GM12878 (cell line): ENCODE results near the gene CDHR5. TPM values are rescaled to one million over a fixed set of nuclear protein-coding genes. Genes with fewer than 3 reads are reported as not detected.

Experiments
- ATAC-seq: fragments of 200-7000 bp; cut with Tn5 transposase; 3 replicates; pipeline ENCODE4 v1.9.1; 2020; ENCODE audit warnings: mild to moderate bottlenecking, moderate library complexity
- BruUV-seq: library from RNA; stranded (reverse); fragments of 400-500 nt; replicated peaks from 2 replicates; lab custom pipeline; 2021; lab: Mats Ljungman, UMichigan
- CTCF ChIA-PET: fragments of 300-600 bp; sonication (Branson Sonifier 250); formaldehyde crosslinking; extraction: SDS; loops from one replicate; lab custom pipeline; 2021; ENCODE audit warnings: inconsistent platforms; lab: Yijun Ruan, JAX
- POLR2A ChIA-PET: fragments of 350-600 bp; formaldehyde crosslinking; extraction: SDS; loops from one replicate; lab custom pipeline; 2021; ENCODE audit warnings: inconsistent platforms; lab: Charles Lee
- RAD21 ChIA-PET: fragments of 300-600 bp; sonication (Branson Sonifier 250); formaldehyde crosslinking; loops from one replicate; lab custom pipeline; 2023; ENCODE audit warnings: antibody characterized with exemption; ENCODE audit not compliant: unreplicated experiment; lab: Charles Lee
- SMC1A ChIA-PET: fragments of 300-600 bp; sonication (Branson Sonifier 250); formaldehyde crosslinking; loops from one replicate; lab custom pipeline; 2023; ENCODE audit not compliant: unreplicated experiment, uncharacterized antibody; lab: Charles Lee
- DNase-seq: peaks from one replicate; pipeline ENCODE4 v3.0.0-alpha.2; 2011; ENCODE audit warnings: low read depth, low spot score
- FAIRE-seq: peaks from 3 replicates; lab custom pipeline; 2011; peaks lifted over from hg19 to GRCh38; lab: Jason Lieb, UNC
- H2AFZ ChIP-seq: 2 replicates; pipeline ENCODE4 v1.6.0; 2011; ENCODE audit warnings: low read depth, low read length, control low read depth; ENCODE audit not compliant: control insufficient read depth
- H3K27ac ChIP-seq: 2 replicates; pipeline ENCODE4 v1.5.1; 2011; ENCODE audit warnings: control low read depth; ENCODE audit not compliant: control insufficient read depth, insufficient read depth
- H3K27me3 ChIP-seq, 2 experiments: replicated peaks in 1 of 2; 2 replicates each; pipeline versions ENCODE4 v1.6.0 to v1.6.1; 2011; ENCODE audit warnings: low read length in 1 of 2; ENCODE audit not compliant: control insufficient read depth in 2 of 2, insufficient read depth in 2 of 2
- H3K36me3 ChIP-seq, 2 experiments: 2 replicates each; pipeline ENCODE4 v1.5.1; 2011; ENCODE audit warnings: low read length in 1 of 2; ENCODE audit not compliant: control insufficient read depth in 2 of 2, insufficient read depth in 2 of 2
- H3K4me1 ChIP-seq: 2 replicates; pipeline ENCODE4 v1.6.1; 2011; ENCODE audit warnings: mild to moderate bottlenecking, low read length, moderate library complexity, mixed read lengths; ENCODE audit not compliant: control insufficient read depth, insufficient read depth
- H3K4me2 ChIP-seq: 2 replicates; pipeline ENCODE4 v1.6.0; 2011; ENCODE audit warnings: control low read depth; ENCODE audit not compliant: control insufficient read depth, insufficient read depth
- H3K4me3 ChIP-seq: fragments of 200-600 bp; sonication (generic); 2 replicates; pipeline ENCODE4 v1.5.1; 2016
- H3K79me2 ChIP-seq: 2 replicates; pipeline ENCODE4 v1.6.0; 2011; ENCODE audit warnings: low read length; ENCODE audit not compliant: control insufficient read depth, insufficient read depth
- H3K9ac ChIP-seq: 2 replicates; pipeline ENCODE4 v1.8.0; 2011; ENCODE audit warnings: low read length, control low read depth, mixed read lengths; ENCODE audit not compliant: control insufficient read depth, insufficient read depth
- H3K9me3 ChIP-seq: replicated peaks from 3 replicates; pipeline ENCODE4 v1.5.1; 2011; ENCODE audit warnings: mild to moderate bottlenecking, low read length; ENCODE audit not compliant: control insufficient read depth, insufficient read depth
- H4K20me1 ChIP-seq: 2 replicates; pipeline ENCODE4 v1.6.0; 2011; ENCODE audit not compliant: control insufficient read depth, insufficient read depth
- BRCA1 ChIP-seq: IDR thresholded peaks from 2 replicates; pipeline ENCODE4 v1.6.1; 2011; ENCODE audit warnings: low read depth, low read length, improper control_type of control experiment
- HCFC1 ChIP-seq: fragments of 150-350 bp; IDR thresholded peaks from 2 replicates; pipeline ENCODE4 v1.6.1; 2014; ENCODE audit warnings: low read length
- HDAC6 ChIP-seq: fragments of 200-600 bp; sonication (generic); IDR thresholded peaks from one replicate; pipeline ENCODE4 v1.8.0; 2017; ENCODE audit warnings: antibody characterized with exemption; ENCODE audit not compliant: unreplicated experiment
- MLLT1 ChIP-seq: fragments of 450-650 bp; IDR thresholded peaks from 2 replicates; pipeline ENCODE4 v1.6.1; 2016; ENCODE audit warnings: mild to moderate bottlenecking
- NFXL1 ChIP-seq: fragments of 450-650 bp; IDR thresholded peaks from 2 replicates; pipeline ENCODE4 v1.6.1; 2017; ENCODE audit warnings: antibody characterized with exemption, mild to moderate bottlenecking, borderline replicate concordance
- PML ChIP-seq: IDR thresholded peaks from 2 replicates; pipeline ENCODE4 v1.6.1; 2012; ENCODE audit warnings: low read length, inconsistent platforms
- RBBP5 ChIP-seq: fragments of 200-600 bp; sonication (generic); conservative IDR thresholded peaks from 2 replicates; pipeline ENCODE4 v1.6.1; 2016
- WGBS: methylation state at CpG from one replicate; pipeline ENCODE4 v1.1.6; 2016; ENCODE audit warnings: low lambda C conversion rate; ENCODE audit not compliant: insufficient replicate concordance, insufficient coverage; ENCODE audit errors: missing lambda C conversion rate; 5-methylcytosine and 5-hydroxymethylcytosine counted together
- in situ Hi-C: fragments of 300-500 bp; cut with MboI; formaldehyde crosslinking; loops from 9 replicates; pipeline ENCODE4 v1.14.3; 2018; ENCODE audit warnings: mixed read lengths
- intact Hi-C: fragments of 100-400 bp; cut with micrococcal nuclease; formaldehyde crosslinking; loops from one replicate; pipeline ENCODE4 v1.14.2; 2022; ENCODE audit not compliant: unreplicated experiment
- polyA plus RNA-seq, 11 experiments: library from polyadenylated mRNA; depleted of rRNA in 4 of 11; unstranded in 6 of 11; stranded (reverse) in 5 of 11; fragments of >200 nt; fragmentation: Nextera tagmentation in 4 of 11; fragmentation: Illumina TruSeq in 1 of 11; extraction: Ambion mirVana in 4 of 11; extraction: Trizol in 1 of 11; gene quantifications; 1 replicate in 1 of 11; 2 replicates in 10 of 11; pipeline versions ENCODE4 v1.2.1 to v1.2.3, GENCODE V29; 2011 to 2016; ENCODE audit warnings: inconsistent platforms in 2 of 11, missing spikeins in 2 of 11, low read depth in 1 of 11
- total RNA-seq, 4 experiments: library from RNA; depleted of rRNA in 3 of 4; stranded (reverse); fragments of >200 nt in 3 of 4; fragmentation: Illumina TruSeq in 1 of 4; extraction: Trizol in 1 of 4; gene quantifications; 2 replicates each; pipeline versions ENCODE4 v1.2.1 to v1.2.3, GENCODE V29; 2013 to 2021

The CDHR5 gene
- total and polyA plus RNA-seq, 10 of the 15 experiments (the other 5 are each of a cell fraction or from before 2014, with no cell fraction given): 0.06 TPM; not detected in 9

- CTCF ChIA-PET: no interaction called here
Measured at GRCh38 chr11:639332-639955, 14.7 kb upstream of the CDHR5 start.

More at GRCh38 chr11:639332-639955, 14.7 kb upstream of the CDHR5 start:
- BruUV-seq: no TSS peak
- Histone ChIP-seq H3K79me2 (no peaks in the 10 kb centered on the region), H3K9me3 (no peaks in the 10 kb centered on the region), H4K20me1 (no peaks in the 10 kb centered on the region), H2AFZ (no peak overlapping the region), H3K4me3 (no peak overlapping the region), H3K27me3 (peaks cover 0 to 5% of the 10 kb centered on the region in 2 experiments; a peak in 2 of 4 replicates), H3K27ac (no peak overlapping the region), H3K9ac (no peak overlapping the region), H3K4me2 (no peak overlapping the region), H3K36me3 (peaks cover 0 to 2% of the 10 kb centered on the region in 2 experiments; a peak in 2 of 4 replicates), H3K4me1 (no peaks in the 10 kb centered on the region)
- intact Hi-C loops: no loop called here
- WGBS: 45% methylated on average over 20 of the region's 80 CpGs
- FAIRE-seq: no peak
- SMC1A ChIA-PET: no interaction called here
- RAD21 ChIA-PET: no interaction called here
- DNase-seq: no peak
- in situ Hi-C loops: no loop called here
- POLR2A ChIA-PET: no interaction called here
- TF ChIP-seq NFXL1: no peak
- TF ChIP-seq HDAC6: peak; percentile 49
- no peak for TF ChIP-seq RBBP5
- no peak for TF ChIP-seq PML
- TF ChIP-seq MLLT1: no peak
- no peak for TF ChIP-seq BRCA1
- no peak for TF ChIP-seq HCFC1
- ATAC-seq: no peak
